Uterus (tissue), 2 donors: ENCODE measurements around the gene JAKMIP2.

Experiments used
- POLR2A ChIP-seq, 2 donors: fragments of 450-650 bp; IDR thresholded peaks; one replicate each; pipeline ENCODE4 v1.6.1; 2016; ENCODE audit warnings: antibody characterized with exemption in 2 of 2, mild to moderate bottlenecking in 1 of 2, moderate library complexity in 1 of 2
- TF ChIP-seq, protein P1 (sequence below), 4 experiments: fragments of 200-600 bp in 2 of 4; fragments of 450-650 bp in 2 of 4; sonication (generic) in 2 of 4; IDR thresholded peaks; one replicate each; pipeline ENCODE4 v1.5.1; 2016 to 2019; ENCODE audit warnings: antibody characterized with exemption in 4 of 4, mild to moderate bottlenecking in 2 of 4, moderate library complexity in 1 of 4

DNA sequence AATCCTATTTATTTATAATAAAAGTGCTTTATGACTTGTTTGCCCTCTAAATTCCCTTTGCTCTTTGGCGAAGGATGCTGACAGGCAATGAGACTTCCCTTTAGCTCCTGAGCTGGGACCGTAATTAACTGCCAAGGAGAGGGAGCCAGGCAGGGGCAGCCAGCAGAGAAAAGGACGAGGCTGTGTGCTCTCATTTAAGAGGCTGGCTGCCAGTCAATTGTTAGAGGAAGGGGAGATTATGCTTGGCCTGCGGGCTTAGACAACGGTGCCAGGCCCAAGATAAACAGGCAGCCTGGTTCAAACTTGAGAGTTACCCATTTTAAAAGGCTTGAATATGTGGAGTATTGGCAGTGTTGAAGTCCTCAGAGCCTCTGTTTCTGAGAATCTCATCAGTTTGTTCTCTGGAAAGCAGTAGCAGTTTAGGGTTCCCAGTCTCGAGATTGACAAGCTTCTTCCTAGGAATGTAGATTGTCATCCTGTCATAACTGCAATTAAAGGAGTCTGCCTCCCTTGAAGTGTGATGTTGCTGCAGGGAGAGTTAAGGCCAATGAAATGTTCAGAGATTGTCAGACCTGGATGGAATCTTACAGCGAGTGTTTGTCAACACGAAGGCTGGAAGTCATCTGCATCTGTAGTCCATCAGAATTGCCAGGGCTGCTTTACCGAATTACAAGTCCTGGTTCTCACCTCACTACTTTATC, 113.2 kb downstream of the JAKMIP2 start:
- TF ChIP-seq, protein P1, sequence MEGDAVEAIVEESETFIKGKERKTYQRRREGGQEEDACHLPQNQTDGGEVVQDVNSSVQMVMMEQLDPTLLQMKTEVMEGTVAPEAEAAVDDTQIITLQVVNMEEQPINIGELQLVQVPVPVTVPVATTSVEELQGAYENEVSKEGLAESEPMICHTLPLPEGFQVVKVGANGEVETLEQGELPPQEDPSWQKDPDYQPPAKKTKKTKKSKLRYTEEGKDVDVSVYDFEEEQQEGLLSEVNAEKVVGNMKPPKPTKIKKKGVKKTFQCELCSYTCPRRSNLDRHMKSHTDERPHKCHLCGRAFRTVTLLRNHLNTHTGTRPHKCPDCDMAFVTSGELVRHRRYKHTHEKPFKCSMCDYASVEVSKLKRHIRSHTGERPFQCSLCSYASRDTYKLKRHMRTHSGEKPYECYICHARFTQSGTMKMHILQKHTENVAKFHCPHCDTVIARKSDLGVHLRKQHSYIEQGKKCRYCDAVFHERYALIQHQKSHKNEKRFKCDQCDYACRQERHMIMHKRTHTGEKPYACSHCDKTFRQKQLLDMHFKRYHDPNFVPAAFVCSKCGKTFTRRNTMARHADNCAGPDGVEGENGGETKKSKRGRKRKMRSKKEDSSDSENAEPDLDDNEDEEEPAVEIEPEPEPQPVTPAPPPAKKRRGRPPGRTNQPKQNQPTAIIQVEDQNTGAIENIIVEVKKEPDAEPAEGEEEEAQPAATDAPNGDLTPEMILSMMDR (IDR thresholded peaks at IDR 0.05): no peak
- no peak for TF ChIP-seq POLR2A (IDR thresholded peaks at IDR 0.05)
